GM12801 (cell line): ENCODE data around the gene GPATCH2.

Experiments used
- CTCF ChIP-seq: IDR thresholded peaks from one replicate; pipeline ENCODE4 v1.5.1; 2011; ENCODE audit warnings: control low read depth; ENCODE audit not compliant: insufficient read length; ENCODE audit errors: extremely low read depth

The GPATCH2 gene

GRCh38 chr1:217524787-217525520 lies 105.9 kb downstream of the GPATCH2 start:
- no peak for TF ChIP-seq CTCF

GRCh38 chr1:217522277-217522676 lies 108.6 kb downstream of the GPATCH2 start:
- TF ChIP-seq CTCF, result no peak

GRCh38 chr1:217521317-217521716 lies 109.6 kb downstream of the GPATCH2 start:
- no peak for TF ChIP-seq CTCF

- no peak for TF ChIP-seq CTCF
These were observed 124.0 kb downstream of the GPATCH2 start for GRCh38 chr1:217506878-217507277.

GRCh38 chr1:217498209-217498608 lies 132.7 kb downstream of the GPATCH2 start:
- no peak for TF ChIP-seq CTCF

GRCh38 chr1:217495249-217495648 lies 135.6 kb downstream of the GPATCH2 start:
- TF ChIP-seq CTCF, result no peak

- no peak for TF ChIP-seq CTCF
These were observed 136.1 kb downstream of the GPATCH2 start for GRCh38 chr1:217494767-217495166.
